ENCODE measurements around the gene ATXN2. TPM values are rescaled to one million over a fixed set of nuclear protein-coding genes. Genes with fewer than 3 reads are reported as not detected.

The ATXN2 gene
- total and polyA plus RNA-seq, 2 experiments from 2014 or later, result 19.2 to 56.4 TPM

GRCh38 chr12:111446631-111447570 is 152.2 kb downstream of the ATXN2 start:
- no peak overlapping the region for H3K9ac ChIP-seq
- H3K9me3 ChIP-seq (ENCODE audit: low read depth), result no peaks in the 10 kb centered on the region
- H3K9me2 ChIP-seq (ENCODE audit: insufficient read depth), result no peaks in the 10 kb centered on the region
- no peaks in the 10 kb centered on the region for H3K27me3 ChIP-seq (replicated peaks; ENCODE audit: insufficient read depth)
- DNase-seq, result no peak
- peaks cover 95% of the 10 kb centered on the region for H3F3A ChIP-seq (ENCODE audit: insufficient read depth)
- peaks cover 38% of the 10 kb centered on the region for H3K36me3 ChIP-seq (ENCODE audit: low read depth)
- H3K79me2 ChIP-seq (ENCODE audit: insufficient read depth), result peaks cover 71% of the 10 kb centered on the region
- 95% methylated on average over 19 to 20 of the region's 20 CpGs for WGBS, 2 experiments (ENCODE audit: low coverage in 1 of 2, low lambda C conversion rate in 2 of 2, missing lambda C conversion rate in 2 of 2)
- peaks cover 3% of the 10 kb centered on the region; the same call in 1 of the 2 replicates for H4K20me1 ChIP-seq (ENCODE audit: insufficient read depth)
- no peak overlapping the region for H2AFZ ChIP-seq
- H3K4me3 ChIP-seq, result no peak overlapping the region
- H3K4me1 ChIP-seq (ENCODE audit: insufficient read depth), result peaks cover 19% of the 10 kb centered on the region
- TF ChIP-seq EZH2phosphoT487 (IDR thresholded peaks at IDR 0.05; ENCODE audit: insufficient read depth, low read depth), result no peak
- no peak for TF ChIP-seq EZH2 (IDR thresholded peaks at IDR 0.05; ENCODE audit: insufficient read depth, poor library complexity, severe bottlenecking)
- H3K4me2 ChIP-seq (ENCODE audit: unreplicated experiment), result no peak overlapping the region
- H3K27ac ChIP-seq, result peak overlapping the region; percentile 63
- in situ Hi-C loops (cut with MboI), result no loop called here

DNA sequence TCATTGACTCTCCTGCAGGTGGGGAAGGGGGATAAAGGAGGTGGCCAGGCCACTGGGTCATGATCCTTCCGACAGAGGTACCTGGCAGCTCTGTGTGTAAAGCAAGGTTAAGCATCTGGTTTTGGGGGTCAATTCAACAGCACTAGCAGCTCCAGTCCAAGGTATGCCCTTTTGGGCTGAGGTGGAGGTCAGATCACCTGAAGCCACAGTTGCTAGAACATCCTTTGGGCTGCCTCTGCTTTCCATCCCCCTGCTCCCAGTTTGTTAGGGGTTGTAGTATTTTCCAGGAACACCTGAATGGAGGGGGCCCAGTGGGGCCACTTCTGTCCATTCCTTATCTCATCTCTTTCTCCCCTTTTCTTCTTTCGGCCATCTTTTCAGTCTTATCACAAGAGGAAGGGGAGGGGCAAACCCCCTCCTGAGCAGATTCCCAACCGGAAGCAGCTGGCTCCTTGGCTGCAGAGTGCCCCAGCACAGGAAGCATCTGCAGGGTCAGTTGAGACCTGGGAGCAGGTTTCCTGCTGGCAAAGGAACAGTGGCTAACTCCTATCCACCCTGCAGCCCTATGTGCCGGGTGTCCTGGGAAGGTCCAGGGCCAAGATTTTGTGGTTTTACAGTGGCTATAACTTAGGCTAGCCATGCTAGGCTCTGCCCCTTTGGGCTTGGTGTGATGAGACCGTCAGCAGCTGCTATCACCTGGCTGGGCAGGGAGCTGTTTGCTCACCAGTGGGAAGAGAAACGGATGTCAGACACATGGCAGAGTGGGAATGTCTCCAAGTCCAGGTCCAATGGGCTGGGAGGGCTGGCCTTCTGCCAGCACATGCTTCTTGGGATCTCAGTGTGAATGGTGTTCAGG is 153.2 kb downstream of the ATXN2 start:
- peak; percentile 36 for DNase-seq
- Histone ChIP-seq H3K36me3 (ENCODE audit: low read depth) (peaks cover 29% of the 10 kb centered on the region; the same call in 1 of the 2 replicates), H3F3A (ENCODE audit: insufficient read depth) (peaks cover 95% of the 10 kb centered on the region), H3K9ac (no peak overlapping the region), H3K27ac (peak overlapping the region; percentile 63), H3K4me1 (ENCODE audit: insufficient read depth) (peaks cover 19% of the 10 kb centered on the region), H3K9me2 (ENCODE audit: insufficient read depth) (no peaks in the 10 kb centered on the region), H3K4me2 (ENCODE audit: unreplicated experiment) (no peak overlapping the region), H2AFZ (no peak overlapping the region), H3K9me3 (ENCODE audit: low read depth) (no peaks in the 10 kb centered on the region), H3K27me3 (replicated peaks; ENCODE audit: insufficient read depth) (no peaks in the 10 kb centered on the region), H4K20me1 (ENCODE audit: insufficient read depth) (no peaks in the 10 kb centered on the region; the same call in 1 of the 2 replicates), H3K79me2 (ENCODE audit: insufficient read depth) (peaks cover 75% of the 10 kb centered on the region), H3K4me3 (no peak overlapping the region)
- in situ Hi-C loops (cut with MboI), result no loop called here
- no peak for TF ChIP-seq EZH2phosphoT487 (IDR thresholded peaks at IDR 0.05; ENCODE audit: insufficient read depth, low read depth)
- WGBS, 2 experiments (ENCODE audit: low coverage in 1 of 2, low lambda C conversion rate in 2 of 2, missing lambda C conversion rate in 2 of 2), result 50 to 54% methylated on average over 6 of the region's 6 CpGs

DNA sequence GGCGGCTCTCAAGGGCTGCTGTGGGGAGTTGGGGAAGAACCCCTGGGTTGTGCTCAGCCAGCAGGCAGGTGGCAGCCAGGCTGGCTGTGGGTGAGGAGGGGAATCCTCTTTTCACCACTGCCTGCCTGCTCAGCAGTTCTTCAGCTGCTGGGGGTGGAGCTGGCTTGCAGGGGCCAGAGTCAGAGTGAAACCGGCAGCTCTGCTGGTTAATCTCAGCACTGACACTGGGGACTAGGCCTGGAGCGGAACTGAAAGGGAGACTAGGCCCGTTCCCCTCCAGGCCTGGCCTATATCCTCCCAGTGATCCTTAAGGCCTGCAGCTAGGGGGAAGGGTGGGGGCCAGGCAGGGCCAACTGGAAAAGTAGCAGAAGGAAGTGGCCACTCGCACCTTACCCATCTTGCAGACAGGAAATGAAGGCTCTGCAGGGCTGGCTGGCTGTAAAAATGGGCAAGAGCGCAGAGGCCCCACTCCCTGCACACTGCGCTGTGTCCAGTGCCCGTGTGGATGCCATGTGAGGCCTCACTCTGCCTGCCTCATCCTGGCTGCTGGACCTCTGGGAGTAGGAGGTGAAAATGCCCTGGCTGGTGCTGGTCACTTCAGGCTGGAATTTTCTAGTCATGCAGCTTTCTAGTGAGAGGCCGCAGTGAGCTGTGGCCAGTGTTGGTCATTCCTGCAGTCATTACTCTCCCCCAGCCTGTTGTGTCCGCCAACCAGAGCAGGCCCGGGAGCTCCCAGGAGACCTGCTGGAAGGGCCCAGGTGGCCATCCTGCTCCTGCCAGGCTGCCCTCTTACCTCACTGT is 154.0 kb downstream of the ATXN2 start:
- H3K36me3 ChIP-seq (ENCODE audit: low read depth), result peaks cover 20% of the 10 kb centered on the region; the same call in 1 of the 2 replicates
- H3K9ac ChIP-seq, result no peak overlapping the region
- no peaks in the 10 kb centered on the region for H3K9me3 ChIP-seq (ENCODE audit: low read depth)
- in situ Hi-C loops (cut with MboI), result no loop called here
- TF ChIP-seq EZH2phosphoT487 (IDR thresholded peaks at IDR 0.05; ENCODE audit: insufficient read depth, low read depth) (no peak), EZH2 (IDR thresholded peaks at IDR 0.05; ENCODE audit: insufficient read depth, poor library complexity, severe bottlenecking) (no peak)
- H3K4me1 ChIP-seq (ENCODE audit: insufficient read depth), result peaks cover 19% of the 10 kb centered on the region
- peaks cover 4% of the 10 kb centered on the region for H4K20me1 ChIP-seq (ENCODE audit: insufficient read depth)
- H3K79me2 ChIP-seq (ENCODE audit: insufficient read depth), result peaks cover 75% of the 10 kb centered on the region
- H3K27ac ChIP-seq, result peak overlapping the region; percentile 63
- H3K4me3 ChIP-seq, result no peak overlapping the region
- 71 to 73% methylated on average over 11 of the region's 11 CpGs for WGBS, 2 experiments (ENCODE audit: low coverage in 1 of 2, low lambda C conversion rate in 2 of 2, missing lambda C conversion rate in 2 of 2)
- H3F3A ChIP-seq (ENCODE audit: insufficient read depth), result peaks cover 93% of the 10 kb centered on the region
- H3K9me2 ChIP-seq (ENCODE audit: insufficient read depth), result no peaks in the 10 kb centered on the region
- H3K27me3 ChIP-seq (replicated peaks; ENCODE audit: insufficient read depth), result no peaks in the 10 kb centered on the region
- no peak overlapping the region for H2AFZ ChIP-seq
- H3K4me2 ChIP-seq (ENCODE audit: unreplicated experiment), result no peak overlapping the region
- peak; percentile 33 for DNase-seq
